ENCODE results near the gene NCAPG2. TPM values are rescaled to one million over a fixed set of nuclear protein-coding genes. Genes with fewer than 3 reads are reported as not detected.

NCAPG2 gene
- total RNA-seq, 1 donor = 17.7 TPM

GRCh38 chr7:158613481-158613880, 91.1 kb downstream of the NCAPG2 start:
- H3K4me3 ChIP-seq (ENCODE audit: low read depth, low read length) = no peak overlapping the region
- no peak for TF ChIP-seq CTCF (IDR thresholded peaks at IDR 0.05; ENCODE audit: insufficient read depth, low read depth, low read length)
- DNase-seq (ENCODE audit: low read depth) = no peak

DNA sequence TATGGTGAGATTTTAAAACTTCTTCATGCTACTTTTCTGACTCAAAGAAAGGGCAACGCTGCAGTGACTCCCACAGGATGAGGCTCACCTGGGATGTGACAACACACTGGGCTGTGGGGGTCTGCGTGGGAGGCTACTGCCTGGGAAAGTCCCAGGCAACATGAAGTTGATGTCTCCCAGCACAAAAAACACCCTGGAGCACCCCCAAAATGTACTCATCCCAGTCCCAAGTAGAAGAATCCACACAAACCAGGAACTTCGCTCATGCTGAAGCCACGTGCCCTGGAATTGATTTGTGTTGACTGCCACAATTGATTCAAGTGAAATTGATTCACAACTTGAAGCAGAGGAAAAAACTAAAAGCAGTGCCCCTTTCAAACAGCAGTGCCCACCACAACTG, 92.1 kb downstream of the NCAPG2 start:
- no peak for DNase-seq (ENCODE audit: low read depth)
- no peak for TF ChIP-seq CTCF (IDR thresholded peaks at IDR 0.05; ENCODE audit: insufficient read depth, low read depth, low read length)
- H3K4me3 ChIP-seq (ENCODE audit: low read depth, low read length) = no peak overlapping the region

GRCh38 chr7:158611541-158611940, 93.1 kb downstream of the NCAPG2 start:
- no peak overlapping the region for H3K4me3 ChIP-seq (ENCODE audit: low read depth, low read length)
- no peak for TF ChIP-seq CTCF (IDR thresholded peaks at IDR 0.05; ENCODE audit: insufficient read depth, low read depth, low read length)
- DNase-seq (ENCODE audit: low read depth) = no peak

GRCh38 chr7:158609313-158609974, 95.2 kb downstream of the NCAPG2 start:
- H3K4me3 ChIP-seq (ENCODE audit: low read depth, low read length) = no peak overlapping the region
- no peak for DNase-seq (ENCODE audit: low read depth)
- no peak for TF ChIP-seq CTCF (IDR thresholded peaks at IDR 0.05; ENCODE audit: insufficient read depth, low read depth, low read length)

DNA sequence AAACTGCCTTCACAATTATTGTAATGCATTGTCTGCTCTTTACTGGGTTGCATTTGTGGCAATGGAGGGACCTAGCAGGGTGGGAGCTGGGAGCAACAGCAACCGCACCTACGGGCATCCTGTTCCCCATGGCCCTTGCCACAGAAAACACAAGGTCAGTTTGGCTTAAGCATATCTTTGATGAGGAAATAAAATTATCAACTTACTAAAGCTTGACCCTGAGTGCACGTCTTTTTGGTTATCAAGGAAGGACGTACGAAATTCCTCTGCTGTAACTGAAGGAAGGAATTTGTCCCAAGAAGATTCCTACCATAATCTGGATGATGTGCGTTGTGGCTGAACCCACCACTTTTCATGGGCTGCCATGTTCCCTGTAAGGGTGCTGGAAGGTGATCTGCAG, 97.0 kb downstream of the NCAPG2 start:
- DNase-seq (ENCODE audit: low read depth) = no peak
- no peak overlapping the region for H3K4me3 ChIP-seq (ENCODE audit: low read depth, low read length)
- TF ChIP-seq CTCF (IDR thresholded peaks at IDR 0.05; ENCODE audit: insufficient read depth, low read depth, low read length) = no peak

DNA sequence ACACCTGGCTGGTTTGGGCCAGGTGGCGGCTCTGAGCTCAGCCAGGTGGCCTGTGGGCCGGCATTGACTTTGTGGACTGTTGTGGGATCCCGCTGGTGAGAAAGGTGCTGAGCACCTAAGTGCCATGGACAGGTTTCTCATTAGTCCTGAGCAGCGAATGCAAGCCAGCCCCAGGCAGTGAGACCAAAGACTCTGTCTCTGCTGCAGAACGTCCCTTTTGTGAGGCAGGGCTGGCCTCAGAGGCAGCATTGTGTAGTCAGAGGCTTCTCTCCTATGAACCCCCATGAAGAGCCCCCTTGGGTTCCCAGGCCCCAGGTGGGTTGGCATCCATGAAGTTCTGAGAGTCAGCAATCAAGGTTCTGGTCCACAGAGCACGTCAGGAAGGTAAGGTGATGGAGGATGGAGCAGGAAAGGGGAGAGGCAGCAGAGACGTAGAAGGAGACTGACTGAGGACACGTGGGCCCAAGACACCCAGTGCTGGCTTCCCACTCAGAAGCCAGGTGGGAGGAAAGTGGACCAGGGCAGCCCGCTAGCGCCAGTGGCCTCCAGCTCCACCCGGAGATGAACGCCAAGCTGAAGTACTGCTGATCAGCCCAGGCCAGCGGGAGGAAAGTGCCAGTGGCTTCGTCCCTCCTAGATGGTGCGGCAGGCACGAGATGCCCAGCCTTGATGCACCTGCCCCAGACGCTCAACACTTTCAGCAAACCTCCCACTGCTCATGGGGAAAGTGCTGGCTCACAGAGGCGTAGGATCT, 97.8 kb downstream of the NCAPG2 start:
- no peak for TF ChIP-seq CTCF (IDR thresholded peaks at IDR 0.05; ENCODE audit: insufficient read depth, low read depth, low read length)
- no peak for DNase-seq (ENCODE audit: low read depth)
- no peak overlapping the region for H3K4me3 ChIP-seq (ENCODE audit: low read depth, low read length)

All from fibroblast of villous mesenchyme (primary cell).